Cardiac muscle cell (in vitro differentiated cells and primary cell): ENCODE results near the gene TAF4B. TPM values are rescaled to one million over a fixed set of nuclear protein-coding genes. Genes with fewer than 3 reads are reported as not detected.
A peak's percentile ranks its signal among the peaks of the same experiment; 100 is the strongest.

ENCODE experiments used
- DNase-seq, 2 donors: peaks; one replicate each; pipeline versions ENCODE4 v3.0.0 to v3.0.0-alpha.2; 2010 to 2017; ENCODE audit warnings: low read depth in 1 of 2, low spot score in 1 of 2
- H3K27ac ChIP-seq: fragments of 200-600 bp; sonication (generic); 2 replicates; pipeline ENCODE4 v1.5.1; 2016
- H3K27me3 ChIP-seq: fragments of 200-600 bp; sonication (generic); 2 replicates; pipeline ENCODE4 v1.6.0; 2016; ENCODE audit warnings: control low read depth
- H3K36me3 ChIP-seq: fragments of 200-600 bp; sonication (generic); 2 replicates; pipeline ENCODE4 v1.5.1; 2016; ENCODE audit warnings: control low read depth
- H3K4me1 ChIP-seq: fragments of 200-600 bp; sonication (generic); 2 replicates; pipeline ENCODE4 v1.8.1; 2017; ENCODE audit warnings: low read depth, mild to moderate bottlenecking, mixed run types
- H3K4me3 ChIP-seq: fragments of 200-600 bp; sonication (generic); 2 replicates; pipeline ENCODE4 v1.5.1; 2016; ENCODE audit warnings: mild to moderate bottlenecking
- H3K9me3 ChIP-seq: fragments of 200-600 bp; sonication (generic); 2 replicates; pipeline ENCODE4 v1.5.1; 2017; ENCODE audit warnings: low read depth, mild to moderate bottlenecking, control low read depth
- polyA plus RNA-seq: library from polyadenylated mRNA; unstranded; fragments of >200 nt; fragmentation: Nextera tagmentation; extraction: Ambion mirVana; gene quantifications from 2 replicates; pipeline ENCODE4 v1.2.1, GENCODE V29; 2016
- total RNA-seq: library from RNA; depleted of rRNA; stranded (reverse); fragments of >200 nt; gene quantifications from 2 replicates; pipeline ENCODE4 v1.2.3, GENCODE V29; 2016
- TF ChIP-seq, protein P1 (sequence below): IDR thresholded peaks from 2 replicates; pipeline ENCODE4 v1.5.1; 2012; ENCODE audit warnings: low read depth, mild to moderate bottlenecking, low read length

Gene TAF4B
- total and polyA plus RNA-seq, 2 experiments from 2014 or later = 1.5 to 8.2 TPM

DNA sequence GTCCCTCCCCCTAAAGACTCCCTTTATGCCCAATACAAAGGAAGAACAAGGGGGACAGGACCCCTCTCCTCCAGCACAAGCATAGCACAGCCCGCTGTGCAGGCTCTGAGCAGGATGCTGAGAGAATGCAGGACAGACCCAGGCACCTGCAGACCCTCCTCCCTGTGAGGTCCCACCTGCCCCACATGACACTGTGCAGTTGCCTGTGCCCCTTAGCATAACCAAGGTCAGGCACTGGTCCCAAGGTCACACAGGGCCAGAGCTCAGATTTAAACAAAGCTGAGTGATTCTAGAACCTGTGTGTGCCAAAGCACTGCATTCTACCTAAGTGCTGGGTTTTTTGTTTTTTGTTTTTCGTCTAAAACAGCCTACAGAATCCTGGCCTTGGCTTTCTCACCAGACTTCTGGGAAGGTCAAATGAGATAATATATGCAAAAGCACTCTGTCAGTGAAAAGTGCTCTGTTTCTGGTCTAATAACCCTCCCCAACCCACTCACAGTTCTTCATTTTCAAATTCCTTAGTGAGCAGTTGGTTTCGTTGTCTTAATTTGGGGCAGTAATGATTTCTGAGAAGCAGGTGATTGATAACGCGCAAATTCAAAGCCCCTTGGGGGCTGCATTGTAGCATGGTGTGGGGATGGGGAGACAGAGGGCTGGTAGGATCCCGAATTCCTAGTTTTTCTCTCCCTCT is 196.4 kb downstream of the TAF4B start:
- Histone ChIP-seq H3K27ac (no peak overlapping the region), H3K4me1 (peaks cover 4% of the 10 kb centered on the region), H3K4me3 (no peak overlapping the region), H3K9me3 (no peaks in the 10 kb centered on the region), H3K27me3 (no peaks in the 10 kb centered on the region), H3K36me3 (no peaks in the 10 kb centered on the region)
- TF ChIP-seq, protein P1, sequence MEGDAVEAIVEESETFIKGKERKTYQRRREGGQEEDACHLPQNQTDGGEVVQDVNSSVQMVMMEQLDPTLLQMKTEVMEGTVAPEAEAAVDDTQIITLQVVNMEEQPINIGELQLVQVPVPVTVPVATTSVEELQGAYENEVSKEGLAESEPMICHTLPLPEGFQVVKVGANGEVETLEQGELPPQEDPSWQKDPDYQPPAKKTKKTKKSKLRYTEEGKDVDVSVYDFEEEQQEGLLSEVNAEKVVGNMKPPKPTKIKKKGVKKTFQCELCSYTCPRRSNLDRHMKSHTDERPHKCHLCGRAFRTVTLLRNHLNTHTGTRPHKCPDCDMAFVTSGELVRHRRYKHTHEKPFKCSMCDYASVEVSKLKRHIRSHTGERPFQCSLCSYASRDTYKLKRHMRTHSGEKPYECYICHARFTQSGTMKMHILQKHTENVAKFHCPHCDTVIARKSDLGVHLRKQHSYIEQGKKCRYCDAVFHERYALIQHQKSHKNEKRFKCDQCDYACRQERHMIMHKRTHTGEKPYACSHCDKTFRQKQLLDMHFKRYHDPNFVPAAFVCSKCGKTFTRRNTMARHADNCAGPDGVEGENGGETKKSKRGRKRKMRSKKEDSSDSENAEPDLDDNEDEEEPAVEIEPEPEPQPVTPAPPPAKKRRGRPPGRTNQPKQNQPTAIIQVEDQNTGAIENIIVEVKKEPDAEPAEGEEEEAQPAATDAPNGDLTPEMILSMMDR = no peak
- no peak for DNase-seq

GRCh38 chr18:26424428-26425147 is 198.3 kb downstream of the TAF4B start:
- Histone ChIP-seq H3K4me3 (no peak overlapping the region), H3K4me1 (peaks cover 4% of the 10 kb centered on the region), H3K27me3 (no peaks in the 10 kb centered on the region), H3K27ac (no peak overlapping the region), H3K9me3 (no peaks in the 10 kb centered on the region), H3K36me3 (no peaks in the 10 kb centered on the region)
- DNase-seq = no peak
- TF ChIP-seq, protein P1 = no peak

DNA sequence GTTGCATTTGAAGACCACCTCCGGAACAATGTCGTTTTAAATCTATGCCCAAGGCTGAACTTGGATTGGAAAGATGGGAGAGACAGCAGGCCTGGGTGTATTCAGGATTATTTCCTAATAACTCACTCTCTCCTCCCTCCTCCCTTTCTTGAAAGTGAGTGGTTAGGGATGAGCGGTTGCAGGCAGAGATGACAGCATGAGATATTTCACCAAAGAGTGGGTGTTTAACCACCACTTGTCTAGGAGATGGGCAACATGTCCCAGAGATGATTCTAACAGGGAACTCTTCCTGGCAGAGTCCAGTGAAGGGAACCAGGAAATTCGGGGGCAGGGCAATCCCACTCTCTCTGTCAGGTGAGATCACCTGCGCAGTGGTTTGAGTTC is 198.9 kb downstream of the TAF4B start:
- no peaks in the 10 kb centered on the region for H3K9me3 ChIP-seq
- DNase-seq = peak in 1 of 2 donors; percentile 44
- H3K27ac ChIP-seq = no peak overlapping the region
- H3K4me3 ChIP-seq = no peak overlapping the region
- H3K27me3 ChIP-seq = no peaks in the 10 kb centered on the region
- H3K4me1 ChIP-seq = peaks cover 4% of the 10 kb centered on the region
- H3K36me3 ChIP-seq = no peaks in the 10 kb centered on the region
- TF ChIP-seq, protein P1 = no peak

- Histone ChIP-seq H3K9me3 (no peaks in the 10 kb centered on the region), H3K4me1 (no peaks in the 10 kb centered on the region), H3K27me3 (no peaks in the 10 kb centered on the region), H3K27ac (no peak overlapping the region), H3K4me3 (no peak overlapping the region), H3K36me3 (no peaks in the 10 kb centered on the region)
- DNase-seq = peak; percentile 72 to 81
- TF ChIP-seq, protein P1 = no peak
Observed at GRCh38 chr18:26429535-26430226, 203.4 kb downstream of the TAF4B start.

GRCh38 chr18:26432651-26433424 is 206.6 kb downstream of the TAF4B start:
- no peak for DNase-seq
- TF ChIP-seq, protein P1 = no peak
- no peaks in the 10 kb centered on the region for H3K27me3 ChIP-seq
- H3K9me3 ChIP-seq = no peaks in the 10 kb centered on the region
- no peak overlapping the region for H3K27ac ChIP-seq
- peaks cover 8% of the 10 kb centered on the region for H3K4me1 ChIP-seq
- no peak overlapping the region for H3K4me3 ChIP-seq
- H3K36me3 ChIP-seq = no peaks in the 10 kb centered on the region
